Neural crest cell (in vitro differentiated cells): ENCODE data around the gene CERS3. TPM values are rescaled to one million over a fixed set of nuclear protein-coding genes. Genes with fewer than 3 reads are reported as not detected.

Experiments
- DNase-seq: peaks from one replicate; pipeline ENCODE4 v3.0.0; 2021; ENCODE audit warnings: low read depth, mixed read lengths, low spot score
- H3K27ac Mint-ChIP-seq: one replicate; pipeline ENCODE4 v1.8.0; 2021; ENCODE audit warnings: mild to moderate bottlenecking, mixed read lengths; ENCODE audit not compliant: unreplicated experiment
- H3K27me3 Mint-ChIP-seq: 2 replicates; pipeline ENCODE4 v1.8.0; 2021; ENCODE audit warnings: low read depth, mild to moderate bottlenecking, mixed read lengths
- H3K36me3 Mint-ChIP-seq: 2 replicates; pipeline ENCODE4 v1.8.0; 2021; ENCODE audit warnings: low read depth, mild to moderate bottlenecking, mixed read lengths
- H3K4me1 Mint-ChIP-seq: 2 replicates; pipeline ENCODE4 v1.8.0; 2021; ENCODE audit warnings: mixed read lengths
- H3K4me3 Mint-ChIP-seq: one replicate; pipeline ENCODE4 v1.8.0; 2021; ENCODE audit warnings: mild to moderate bottlenecking, mixed read lengths
- H3K9me3 Mint-ChIP-seq: 2 replicates; pipeline ENCODE4 v1.8.0; 2021; ENCODE audit warnings: mixed read lengths
- total RNA-seq: library from RNA; stranded (reverse); gene quantifications from 2 replicates; pipeline ENCODE4 v1.2.1, GENCODE V29; 2021
- TF ChIP-seq, protein P1 (sequence below): fragments of 200-600 bp; sonication (generic); conservative IDR thresholded peaks from 2 replicates; pipeline ENCODE4 v1.5.0; 2021; ENCODE audit warnings: antibody characterized with exemption, mild to moderate bottlenecking

The CERS3 gene
- total RNA-seq, 1 donor from 2014 or later: 0.26 TPM

DNA sequence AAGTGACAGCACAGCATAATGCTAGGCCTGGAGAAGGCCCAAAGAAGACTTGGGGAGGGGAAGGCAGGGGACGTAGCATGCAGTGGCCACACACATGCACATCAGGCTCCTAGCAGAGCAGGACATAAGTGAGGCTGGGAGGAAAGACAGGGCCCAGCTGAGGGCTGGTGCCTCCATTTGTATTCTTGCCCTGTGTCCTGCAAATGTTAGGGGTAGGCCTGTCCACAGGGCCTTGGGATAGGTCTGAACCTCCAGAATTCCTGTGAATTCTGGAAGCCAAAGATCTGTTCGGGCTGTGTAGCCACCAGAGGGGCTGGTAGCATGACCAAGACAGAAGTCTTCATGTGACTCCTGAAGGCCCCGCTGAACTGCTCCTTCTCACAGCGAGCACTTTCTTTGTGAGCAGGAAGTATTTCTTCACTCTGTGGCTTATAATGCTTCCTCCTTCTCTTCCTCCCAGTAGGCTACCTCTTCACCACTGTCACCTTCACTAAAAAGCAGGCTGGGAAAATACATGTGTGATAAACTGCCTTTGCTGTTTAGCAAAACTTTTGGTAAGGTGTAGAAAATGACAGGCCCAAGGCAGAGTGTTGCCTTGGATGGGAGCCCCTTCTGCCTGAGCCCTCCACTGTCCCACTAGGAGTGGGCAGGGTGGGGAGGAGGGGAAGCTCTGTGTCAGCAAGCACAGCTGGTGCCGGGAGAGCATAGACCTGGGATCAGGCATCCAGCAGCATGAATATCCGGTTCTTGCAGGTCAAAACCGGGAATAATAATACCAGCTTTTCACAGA lies 8.4 kb downstream of the CERS3 start:
- peaks cover 4% of the 10 kb centered on the region for H3K27me3 Mint-ChIP-seq
- TF ChIP-seq, protein P1, sequence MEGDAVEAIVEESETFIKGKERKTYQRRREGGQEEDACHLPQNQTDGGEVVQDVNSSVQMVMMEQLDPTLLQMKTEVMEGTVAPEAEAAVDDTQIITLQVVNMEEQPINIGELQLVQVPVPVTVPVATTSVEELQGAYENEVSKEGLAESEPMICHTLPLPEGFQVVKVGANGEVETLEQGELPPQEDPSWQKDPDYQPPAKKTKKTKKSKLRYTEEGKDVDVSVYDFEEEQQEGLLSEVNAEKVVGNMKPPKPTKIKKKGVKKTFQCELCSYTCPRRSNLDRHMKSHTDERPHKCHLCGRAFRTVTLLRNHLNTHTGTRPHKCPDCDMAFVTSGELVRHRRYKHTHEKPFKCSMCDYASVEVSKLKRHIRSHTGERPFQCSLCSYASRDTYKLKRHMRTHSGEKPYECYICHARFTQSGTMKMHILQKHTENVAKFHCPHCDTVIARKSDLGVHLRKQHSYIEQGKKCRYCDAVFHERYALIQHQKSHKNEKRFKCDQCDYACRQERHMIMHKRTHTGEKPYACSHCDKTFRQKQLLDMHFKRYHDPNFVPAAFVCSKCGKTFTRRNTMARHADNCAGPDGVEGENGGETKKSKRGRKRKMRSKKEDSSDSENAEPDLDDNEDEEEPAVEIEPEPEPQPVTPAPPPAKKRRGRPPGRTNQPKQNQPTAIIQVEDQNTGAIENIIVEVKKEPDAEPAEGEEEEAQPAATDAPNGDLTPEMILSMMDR: no peak
- H3K36me3 Mint-ChIP-seq: no peaks in the 10 kb centered on the region
- no peaks in the 10 kb centered on the region for H3K4me1 Mint-ChIP-seq
- no peak overlapping the region for H3K27ac Mint-ChIP-seq
- no peak overlapping the region for H3K4me3 Mint-ChIP-seq
- DNase-seq: no peak
- peaks cover 4% of the 10 kb centered on the region for H3K9me3 Mint-ChIP-seq

DNA sequence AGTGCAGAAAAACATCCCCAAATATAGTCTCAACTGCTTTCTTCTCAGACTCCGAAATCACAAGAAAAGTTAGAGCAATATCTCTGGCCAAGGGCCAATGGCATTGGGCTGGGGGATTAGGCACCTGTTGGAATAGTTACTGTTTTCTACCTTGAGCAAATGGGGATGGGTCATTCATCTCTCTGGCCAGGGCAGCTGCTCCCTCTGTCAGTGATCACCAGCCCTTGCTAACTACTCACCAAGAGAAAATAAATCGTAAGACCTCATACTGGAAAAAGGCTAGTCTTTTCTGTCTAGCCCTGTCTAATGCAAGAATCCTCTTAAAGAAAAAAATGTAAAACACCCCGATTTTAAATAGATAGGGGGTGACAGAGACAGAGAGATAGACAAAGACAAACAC lies 10.9 kb downstream of the CERS3 start:
- Mint-ChIP-seq H3K4me3 (no peak overlapping the region), H3K4me1 (no peaks in the 10 kb centered on the region), H3K9me3 (no peaks in the 10 kb centered on the region), H3K36me3 (no peaks in the 10 kb centered on the region), H3K27ac (no peak overlapping the region), H3K27me3 (peaks cover 12% of the 10 kb centered on the region)
- DNase-seq: no peak
- TF ChIP-seq, protein P1: no peak

DNA sequence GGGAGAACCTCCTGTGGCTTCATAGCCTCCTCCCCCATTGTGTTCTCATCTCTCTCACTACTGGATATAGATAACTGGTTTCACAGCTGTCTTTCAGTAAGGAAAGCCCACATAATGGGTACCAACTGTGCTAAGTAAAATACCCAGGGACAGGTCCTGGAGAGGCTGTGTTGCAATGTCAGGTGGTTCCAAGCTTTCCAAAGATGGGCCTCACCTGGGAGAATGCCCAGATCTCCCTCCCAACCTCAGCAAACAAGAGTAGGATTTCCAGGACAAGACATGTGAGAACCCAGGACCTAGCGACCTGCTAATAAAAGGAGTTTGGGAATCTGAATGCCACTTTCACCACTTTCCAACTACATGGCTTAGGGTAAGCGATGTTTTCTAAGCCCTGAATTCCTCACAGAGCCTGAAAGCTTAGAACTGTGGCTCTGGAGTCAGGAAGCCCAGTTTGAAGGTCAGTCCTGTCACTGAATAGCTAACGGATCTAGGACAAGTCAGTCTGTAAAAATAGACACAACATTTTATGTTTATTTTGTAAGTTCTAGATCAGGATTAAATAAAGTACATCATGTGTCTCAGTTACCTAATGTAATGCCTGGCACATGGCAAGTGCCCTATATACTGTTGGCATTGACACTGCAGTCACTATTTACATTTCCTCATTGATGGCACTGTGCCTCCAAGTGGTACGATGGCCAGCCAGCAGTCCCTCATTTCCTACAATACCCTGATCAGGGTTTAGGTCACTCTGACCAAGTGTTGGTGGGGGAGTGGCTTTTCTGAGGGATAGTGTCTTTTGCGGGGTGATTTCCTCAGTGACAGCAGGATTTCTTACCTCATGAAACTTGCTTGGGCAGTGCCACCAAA lies 11.9 kb downstream of the CERS3 start:
- H3K27me3 Mint-ChIP-seq: peaks cover 14% of the 10 kb centered on the region
- no peak for DNase-seq
- no peak overlapping the region for H3K4me3 Mint-ChIP-seq
- no peak overlapping the region for H3K27ac Mint-ChIP-seq
- no peaks in the 10 kb centered on the region for H3K9me3 Mint-ChIP-seq
- no peaks in the 10 kb centered on the region for H3K36me3 Mint-ChIP-seq
- no peaks in the 10 kb centered on the region for H3K4me1 Mint-ChIP-seq
- TF ChIP-seq, protein P1: no peak

DNA sequence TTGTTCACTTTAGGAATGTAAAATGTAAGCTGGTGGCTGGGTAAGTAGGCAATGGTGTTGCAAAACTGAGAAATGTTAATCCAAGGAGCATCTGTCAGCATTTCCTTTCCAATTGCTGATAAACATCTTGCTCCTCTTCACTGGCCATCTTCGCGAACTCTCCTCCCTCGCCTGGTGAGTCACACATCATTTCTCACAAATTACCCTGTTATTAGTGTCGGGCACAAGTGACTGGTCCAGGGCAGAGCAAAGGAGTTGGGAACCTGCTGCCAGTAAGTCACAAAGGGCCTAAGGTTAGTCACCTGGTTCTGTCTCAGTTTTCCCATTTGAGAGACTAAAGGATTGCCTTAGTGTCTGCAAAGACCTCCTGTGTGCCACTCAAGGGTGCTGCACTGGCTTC lies 13.0 kb downstream of the CERS3 start:
- no peaks in the 10 kb centered on the region for H3K36me3 Mint-ChIP-seq
- H3K4me1 Mint-ChIP-seq: no peaks in the 10 kb centered on the region
- H3K27ac Mint-ChIP-seq: no peak overlapping the region
- H3K27me3 Mint-ChIP-seq: peaks cover 14% of the 10 kb centered on the region
- no peak overlapping the region for H3K4me3 Mint-ChIP-seq
- no peak for DNase-seq
- H3K9me3 Mint-ChIP-seq: peaks cover under 1% of the 10 kb centered on the region
- TF ChIP-seq, protein P1: no peak

DNA sequence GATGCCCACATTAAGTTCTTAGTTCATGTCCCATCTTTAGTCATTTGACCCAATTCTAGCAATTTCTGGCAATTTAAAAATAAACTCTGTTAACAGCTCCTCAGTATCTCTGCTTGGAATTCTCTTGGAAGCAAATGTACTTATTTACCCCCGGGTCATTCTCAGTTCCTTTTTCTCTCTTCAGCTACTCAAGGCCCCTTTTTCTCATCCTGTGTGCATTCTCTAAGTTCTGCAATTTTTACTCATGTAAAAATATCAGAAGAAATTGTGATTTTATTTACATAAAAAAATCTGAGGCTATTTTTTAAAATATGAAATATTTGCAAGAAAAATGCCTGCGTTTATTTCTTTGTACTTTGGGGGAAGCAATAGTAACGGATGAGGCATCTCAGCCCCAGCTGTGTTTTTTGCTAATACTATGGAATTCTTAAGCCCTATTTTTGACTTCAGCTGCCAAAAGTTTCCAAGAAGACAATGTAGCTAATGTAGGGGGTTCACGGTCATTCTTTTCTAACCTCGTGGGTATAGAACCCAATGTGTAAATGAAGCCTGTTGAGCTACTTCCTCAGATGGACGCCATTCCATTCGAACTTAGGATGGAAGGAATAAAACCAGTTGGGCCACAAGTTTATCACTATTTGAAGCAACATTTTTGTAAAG lies 20.0 kb downstream of the CERS3 start:
- TF ChIP-seq, protein P1: no peak
- no peaks in the 10 kb centered on the region for H3K36me3 Mint-ChIP-seq

More for the DNA sequence above, 20.0 kb downstream of the CERS3 start:
- Mint-ChIP-seq H3K27me3 (peaks cover 13% of the 10 kb centered on the region), H3K4me3 (no peak overlapping the region), H3K9me3 (peaks cover 3% of the 10 kb centered on the region), H3K4me1 (no peaks in the 10 kb centered on the region), H3K27ac (no peak overlapping the region)
- no peak for DNase-seq
